HG02973 (cell line): ENCODE data around the gene ADGRG4.
"Not testable (repeated sequence)": the region's sequence is repeated elsewhere in the genome, so short reads cannot be mapped to it uniquely, and the experiment has no call there.

Experiments
- ATAC-seq: cut with Tn5 transposase; IDR thresholded peaks from one replicate; pipeline ENCODE4 v1.9.1; 2021; ENCODE audit warnings: moderate library complexity; ENCODE audit not compliant: unreplicated experiment

Gene ADGRG4

DNA sequence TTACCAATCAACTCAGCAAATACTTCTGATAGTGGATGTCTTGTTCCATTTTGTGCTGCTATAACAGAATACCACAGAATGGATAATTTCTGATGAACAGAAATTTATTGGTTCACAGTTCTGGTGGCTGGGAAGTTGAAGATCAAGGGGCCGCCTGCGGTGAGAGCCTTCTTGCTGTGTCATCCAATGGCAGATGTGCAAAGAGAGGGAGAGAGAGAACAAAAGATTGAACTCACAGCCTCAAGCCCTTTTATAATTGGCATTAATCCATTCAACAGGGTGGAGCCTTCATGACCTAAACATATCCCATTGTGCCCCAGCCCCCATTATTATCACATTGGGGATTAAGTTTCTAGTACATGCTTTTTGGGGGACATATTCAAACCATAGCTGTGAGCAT, 86.1 kb downstream of the ADGRG4 start:
- ATAC-seq, result no peak

GRCh38 chrX:136387951-136388502, 87.3 kb downstream of the ADGRG4 start:
- no peak for ATAC-seq

DNA sequence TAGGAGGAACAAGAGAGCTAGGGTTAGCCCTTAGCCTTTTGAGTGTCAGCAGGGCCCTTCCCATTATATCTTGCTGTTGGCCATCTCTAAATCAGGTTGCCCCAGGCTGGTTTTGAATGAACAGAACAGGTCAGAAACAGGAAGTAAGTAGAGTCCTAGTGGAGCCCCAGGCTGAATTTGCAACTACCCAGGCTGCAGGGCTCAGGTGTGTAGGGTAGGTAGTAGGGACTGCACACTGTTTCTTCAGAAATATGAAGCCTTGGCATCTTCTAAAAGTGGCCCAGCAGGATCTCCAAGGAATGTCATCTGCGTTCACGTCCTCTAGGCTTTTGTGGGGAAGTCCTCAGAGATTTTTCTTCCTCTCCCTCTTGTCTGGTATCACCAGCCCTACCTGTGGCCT, 90.2 kb downstream of the ADGRG4 start:
- no peak for ATAC-seq

DNA sequence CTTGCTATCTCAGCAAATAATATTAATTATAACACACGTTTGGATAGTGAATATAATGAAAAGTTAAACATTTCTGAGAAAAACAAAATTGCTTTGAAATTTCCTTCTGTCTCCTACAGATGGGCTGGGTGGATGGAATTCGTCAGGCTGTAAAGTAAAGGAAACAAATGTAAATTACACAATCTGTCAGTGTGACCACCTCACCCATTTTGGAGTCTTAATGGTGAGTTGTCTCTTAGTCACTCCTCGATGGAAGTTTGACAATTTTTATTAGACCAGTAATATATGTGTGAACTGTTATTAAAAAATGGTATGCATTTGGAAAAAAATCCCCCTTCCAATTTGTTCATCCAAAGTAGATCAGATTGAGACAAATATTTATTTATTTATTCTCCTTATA, 94.5 kb downstream of the ADGRG4 start:
- ATAC-seq, result no peak

- ATAC-seq, result no peak
Measured at GRCh38 chrX:136397001-136397400, 96.2 kb downstream of the ADGRG4 start.

- ATAC-seq, result no peak
Measured at GRCh38 chrX:136405126-136405525, 104.4 kb downstream of the ADGRG4 start.

- ATAC-seq, result no peak
Measured at GRCh38 chrX:136417806-136418205, 117.0 kb downstream of the ADGRG4 start.

DNA sequence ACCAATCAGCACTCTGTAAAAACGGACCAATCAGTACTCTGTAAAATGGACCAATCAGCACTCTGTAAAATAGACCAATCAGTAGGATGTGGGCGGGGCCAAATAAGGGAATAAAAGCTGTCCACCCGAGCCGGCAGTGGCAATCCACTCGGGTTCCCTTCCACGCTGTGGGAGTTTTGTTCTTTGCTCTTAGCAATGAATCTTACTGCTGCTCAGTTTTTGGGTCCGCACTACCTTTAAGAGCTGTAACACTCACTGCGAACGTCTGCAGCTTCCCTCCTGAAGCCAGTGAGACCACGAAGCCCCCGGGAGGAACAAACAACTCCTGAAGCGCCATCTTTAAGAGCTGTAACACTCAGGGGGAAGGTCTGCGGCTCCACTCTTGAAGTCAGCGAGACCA, 120.6 kb downstream of the ADGRG4 start:
- ATAC-seq, result no peak

- no peak for ATAC-seq
Measured at GRCh38 chrX:136423724-136424123, 123.0 kb downstream of the ADGRG4 start.

- no peak for ATAC-seq
Measured at GRCh38 chrX:136425996-136426395, 125.2 kb downstream of the ADGRG4 start.

DNA sequence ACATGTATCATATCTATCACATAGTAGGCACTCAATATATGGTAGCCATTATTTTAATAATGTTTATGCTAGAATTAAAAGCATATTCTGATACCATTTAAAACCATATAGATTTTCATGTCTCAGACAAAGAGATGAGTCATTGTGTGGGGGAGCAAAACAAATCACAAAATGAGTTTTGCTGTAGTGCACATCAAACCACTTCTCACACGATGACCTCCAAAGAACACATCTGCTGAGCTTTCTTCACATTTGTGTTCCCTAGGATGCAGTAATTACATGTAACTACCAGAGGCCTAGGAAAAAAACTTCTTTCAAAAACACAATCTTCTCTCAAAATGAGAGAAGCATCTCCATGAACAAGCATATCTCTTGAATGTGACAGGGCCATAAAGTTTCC, 130.9 kb downstream of the ADGRG4 start:
- ATAC-seq, result no peak

GRCh38 chrX:136437774-136438173, 137.0 kb downstream of the ADGRG4 start:
- ATAC-seq, result no peak

- ATAC-seq, result no peak
Measured at GRCh38 chrX:136438192-136438591, 137.4 kb downstream of the ADGRG4 start.

- not testable (repeated sequence) for ATAC-seq
Measured at GRCh38 chrX:136445674-136446073, 144.9 kb downstream of the ADGRG4 start.

- no peak for ATAC-seq
Measured at GRCh38 chrX:136446208-136446607, 145.4 kb downstream of the ADGRG4 start.

DNA sequence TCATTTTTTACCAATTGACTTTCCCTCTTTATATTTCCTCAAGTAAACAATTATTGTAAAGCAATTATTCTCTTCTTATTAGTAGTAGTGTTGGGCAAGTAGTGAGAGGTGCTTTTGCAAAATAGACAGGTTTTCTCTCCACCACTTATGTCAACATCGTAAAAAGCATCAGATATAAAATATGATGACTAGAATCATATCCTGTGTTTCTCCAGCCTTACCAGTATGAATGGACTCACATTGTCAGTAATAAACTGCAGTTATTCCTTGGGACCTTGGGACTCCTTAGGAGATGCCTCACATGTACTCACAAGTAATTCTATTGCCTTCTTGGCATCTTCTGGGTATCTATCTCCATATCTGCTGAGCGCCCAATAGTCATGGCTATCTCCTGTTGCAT, 146.5 kb downstream of the ADGRG4 start:
- no peak for ATAC-seq

GRCh38 chrX:136447968-136448367, 147.2 kb downstream of the ADGRG4 start:
- ATAC-seq, result no peak

DNA sequence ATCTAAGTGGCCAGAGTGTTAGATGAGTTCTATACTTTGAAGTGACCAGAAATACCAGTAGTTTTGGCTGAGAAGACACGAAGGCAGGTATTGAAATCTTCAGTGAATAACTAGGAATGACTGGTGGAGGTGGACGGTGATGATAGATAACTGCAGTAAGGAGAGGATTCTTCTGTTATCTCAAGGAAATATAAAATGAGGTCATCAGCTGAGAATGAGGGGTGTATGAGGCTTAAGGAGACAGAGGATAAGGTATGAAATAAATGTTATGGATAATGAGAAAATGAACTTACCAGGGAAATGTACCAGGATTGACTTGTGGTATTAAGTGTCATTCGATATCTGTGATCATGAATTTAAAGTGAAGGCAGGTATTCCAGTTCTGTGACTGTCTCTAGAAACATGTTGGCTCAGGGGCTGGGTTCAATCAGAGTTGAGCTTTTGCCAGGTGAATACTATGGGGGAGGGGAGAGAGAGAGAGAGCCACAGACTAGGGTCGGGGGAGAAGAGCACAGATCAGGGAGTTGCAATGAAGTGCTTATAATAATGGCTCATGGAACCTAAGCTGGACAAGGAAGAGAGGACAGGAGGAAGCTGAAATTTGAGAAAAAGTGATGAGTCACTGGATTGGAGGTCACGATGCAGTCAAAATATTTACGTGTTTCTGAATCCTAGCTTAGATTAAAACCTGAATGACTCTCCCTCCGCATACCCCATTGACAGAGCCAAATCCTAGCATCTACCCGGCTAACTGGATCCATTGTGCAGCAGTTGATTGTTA, 149.5 kb downstream of the ADGRG4 start:
- no peak for ATAC-seq

DNA sequence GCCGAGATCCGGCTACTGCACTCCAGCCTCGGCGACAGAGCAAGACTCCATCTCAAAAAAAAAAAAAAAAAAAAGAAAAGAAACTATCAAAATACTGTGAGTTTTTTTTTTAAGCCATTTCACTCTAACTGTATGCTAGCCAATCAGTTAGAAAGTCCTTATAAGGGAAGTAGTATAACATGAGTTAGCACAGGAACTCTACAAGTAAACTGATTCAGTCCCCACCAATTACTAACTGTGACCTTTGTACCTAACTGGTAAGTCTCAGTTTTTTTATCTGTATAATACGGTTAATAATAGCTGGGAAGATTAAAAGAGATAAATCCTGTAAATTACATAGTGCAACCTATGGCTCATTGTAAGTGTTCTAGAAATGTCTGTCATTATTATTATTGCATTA, 151.9 kb downstream of the ADGRG4 start:
- ATAC-seq, result no peak

GRCh38 chrX:136453114-136453513, 152.4 kb downstream of the ADGRG4 start:
- ATAC-seq, result no peak

DNA sequence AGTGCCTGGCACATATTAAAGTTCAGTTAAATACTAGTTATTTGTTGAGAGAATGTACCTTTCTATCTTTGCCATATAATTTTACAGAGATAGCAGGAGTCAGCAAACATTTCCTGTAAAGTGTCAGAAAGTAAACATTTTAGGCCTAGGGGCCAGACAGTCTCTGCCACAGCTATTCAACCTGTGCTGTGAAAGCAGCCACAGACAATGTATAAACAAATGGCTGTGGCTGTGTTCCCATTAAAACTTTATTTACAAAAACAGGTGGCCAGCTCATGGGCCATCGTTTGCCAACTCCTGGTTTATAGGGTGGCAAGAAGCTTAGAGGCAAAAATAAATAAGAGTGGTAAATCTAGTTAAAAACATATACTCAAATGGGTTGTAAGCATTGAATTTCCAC, 153.0 kb downstream of the ADGRG4 start:
- ATAC-seq, result no peak

DNA sequence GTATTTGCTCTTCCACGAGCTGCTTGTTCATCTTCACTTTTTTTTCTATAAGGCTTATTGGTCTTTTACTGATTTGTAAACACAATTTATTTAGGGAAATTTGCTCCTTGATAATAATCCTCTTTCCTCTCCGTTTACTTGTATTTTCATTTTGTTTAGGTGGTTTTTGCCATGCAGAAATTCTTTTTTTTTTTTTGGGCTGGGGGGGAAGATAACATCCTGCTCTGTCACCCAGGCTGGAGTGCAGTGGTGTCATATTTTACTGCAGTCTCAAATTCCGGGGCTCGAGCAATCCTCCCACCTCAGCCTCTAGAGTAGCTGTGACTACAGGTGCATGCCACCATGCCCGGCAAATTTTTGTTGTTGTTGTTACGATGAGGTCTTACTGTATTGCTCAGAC, 155.4 kb downstream of the ADGRG4 start:
- no peak for ATAC-seq
